Duodenal mucosa (tissue), 2 donors: ENCODE data around the gene NDUFAB1.
"Not testable (repeated sequence)": the region's sequence is repeated elsewhere in the genome, so short reads cannot be mapped to it uniquely, and the experiment has no call there.

Experiments
- H3K27ac ChIP-seq: one replicate; pipeline ENCODE4 v1.7.0; 2013; ENCODE audit warnings: low read depth, low read length
- H3K27me3 ChIP-seq, 2 donors: one replicate each; pipeline ENCODE4 v1.7.0; 2013; ENCODE audit warnings: low read length in 2 of 2, control low read depth in 1 of 2; ENCODE audit not compliant: insufficient read depth in 2 of 2, control insufficient read depth in 1 of 2
- H3K36me3 ChIP-seq, 2 donors: one replicate each; pipeline ENCODE4 v1.7.0; 2013; ENCODE audit warnings: low read length in 2 of 2, control low read depth in 1 of 2; ENCODE audit not compliant: insufficient read depth in 2 of 2, control insufficient read depth in 1 of 2
- H3K4me1 ChIP-seq, 2 donors: one replicate each; pipeline ENCODE4 v1.7.0; 2013; ENCODE audit warnings: low read length in 2 of 2, control low read depth in 1 of 2; ENCODE audit not compliant: insufficient read depth in 2 of 2, control insufficient read depth in 1 of 2
- H3K4me3 ChIP-seq, 2 donors: one replicate each; pipeline ENCODE4 v1.7.0; 2013; ENCODE audit warnings: low read length in 2 of 2, low read depth in 1 of 2
- H3K9ac ChIP-seq, 2 donors: one replicate each; pipeline ENCODE4 v1.7.0; 2013; ENCODE audit warnings: low read length in 2 of 2, low read depth in 1 of 2
- H3K9me3 ChIP-seq, 2 donors: one replicate each; pipeline ENCODE4 v1.7.0; 2013; ENCODE audit warnings: low read length in 2 of 2, control low read depth in 1 of 2; ENCODE audit not compliant: control insufficient read depth in 1 of 2

NDUFAB1 gene

GRCh38 chr16:23587726-23588125, 8.4 kb downstream of the NDUFAB1 start:
- peaks cover 19 to 82% of the 10 kb centered on the region in 2 donors for H3K36me3 ChIP-seq
- no peaks in the 10 kb centered on the region for H3K4me1 ChIP-seq
- no peaks in the 10 kb centered on the region for H3K27me3 ChIP-seq
- H3K27ac ChIP-seq, result no peak overlapping the region
- no peak overlapping the region for H3K4me3 ChIP-seq
- no peak overlapping the region for H3K9ac ChIP-seq
- H3K9me3 ChIP-seq, result no peaks in the 10 kb centered on the region

GRCh38 chr16:23584186-23585076, 11.7 kb downstream of the NDUFAB1 start:
- H3K9ac ChIP-seq, result no peak overlapping the region
- H3K4me3 ChIP-seq, result no peak overlapping the region
- no peaks in the 10 kb centered on the region for H3K27me3 ChIP-seq
- H3K27ac ChIP-seq, result no peak overlapping the region
- no peaks in the 10 kb centered on the region for H3K4me1 ChIP-seq
- peaks cover 17 to 75% of the 10 kb centered on the region in 2 donors for H3K36me3 ChIP-seq
- no peaks in the 10 kb centered on the region for H3K9me3 ChIP-seq

GRCh38 chr16:23583271-23583670, 12.8 kb downstream of the NDUFAB1 start:
- not testable (repeated sequence) for H3K9ac ChIP-seq, H3K9me3 ChIP-seq, H3K4me3 ChIP-seq, H3K27me3 ChIP-seq, H3K4me1 ChIP-seq, H3K27ac ChIP-seq
- peaks cover 17 to 72% of the 10 kb centered on the region in 2 donors for H3K36me3 ChIP-seq

- H3K4me1 ChIP-seq, result no peaks in the 10 kb centered on the region
- H3K9me3 ChIP-seq, result no peaks in the 10 kb centered on the region
- no peaks in the 10 kb centered on the region for H3K27me3 ChIP-seq
- no peak overlapping the region for H3K4me3 ChIP-seq
- H3K36me3 ChIP-seq, result peaks cover 17 to 66% of the 10 kb centered on the region in 2 donors
- H3K9ac ChIP-seq, result no peak overlapping the region
- H3K27ac ChIP-seq, result no peak overlapping the region
These were observed 14.4 kb downstream of the NDUFAB1 start for GRCh38 chr16:23581764-23582163.

- H3K27ac ChIP-seq, result no peak overlapping the region
- H3K4me3 ChIP-seq, result no peak overlapping the region
- no peaks in the 10 kb centered on the region for H3K4me1 ChIP-seq
- no peak overlapping the region for H3K9ac ChIP-seq
- H3K9me3 ChIP-seq, result no peaks in the 10 kb centered on the region
- no peaks in the 10 kb centered on the region for H3K27me3 ChIP-seq
- peaks cover 20 to 59% of the 10 kb centered on the region in 2 donors for H3K36me3 ChIP-seq
These were observed 15.7 kb downstream of the NDUFAB1 start for GRCh38 chr16:23580391-23580790.

- Histone ChIP-seq H3K9me3 (no peaks in the 10 kb centered on the region), H3K4me1 (no peaks in the 10 kb centered on the region), H3K4me3 (no peak overlapping the region), H3K27me3 (no peaks in the 10 kb centered on the region), H3K27ac (no peak overlapping the region), H3K36me3 (peaks cover 13 to 57% of the 10 kb centered on the region in 2 donors), H3K9ac (no peak overlapping the region)
These were observed 16.7 kb downstream of the NDUFAB1 start for GRCh38 chr16:23579371-23579770.

GRCh38 chr16:23578101-23578830, 17.9 kb downstream of the NDUFAB1 start:
- Histone ChIP-seq H3K9me3 (no peaks in the 10 kb centered on the region), H3K4me3 (no peak overlapping the region), H3K27ac (no peak overlapping the region), H3K4me1 (no peaks in the 10 kb centered on the region), H3K9ac (no peak overlapping the region), H3K27me3 (no peaks in the 10 kb centered on the region), H3K36me3 (peaks cover 11 to 62% of the 10 kb centered on the region in 2 donors)

GRCh38 chr16:23577493-23577892, 18.6 kb downstream of the NDUFAB1 start:
- peaks cover 11 to 67% of the 10 kb centered on the region in 2 donors for H3K36me3 ChIP-seq
- no peaks in the 10 kb centered on the region for H3K9me3 ChIP-seq
- H3K9ac ChIP-seq, result no peak overlapping the region
- no peaks in the 10 kb centered on the region for H3K27me3 ChIP-seq
- no peak overlapping the region for H3K27ac ChIP-seq
- no peak overlapping the region for H3K4me3 ChIP-seq
- no peaks in the 10 kb centered on the region for H3K4me1 ChIP-seq

GRCh38 chr16:23575834-23576233, 20.3 kb downstream of the NDUFAB1 start:
- Histone ChIP-seq H3K9me3 (no peaks in the 10 kb centered on the region), H3K27ac (no peak overlapping the region), H3K36me3 (peaks cover 16 to 72% of the 10 kb centered on the region in 2 donors), H3K9ac (no peak overlapping the region), H3K27me3 (no peaks in the 10 kb centered on the region), H3K4me3 (no peak overlapping the region), H3K4me1 (no peaks in the 10 kb centered on the region)

GRCh38 chr16:23573817-23574216, 22.3 kb downstream of the NDUFAB1 start:
- no peak overlapping the region for H3K9ac ChIP-seq
- no peaks in the 10 kb centered on the region for H3K4me1 ChIP-seq
- H3K27me3 ChIP-seq, result no peaks in the 10 kb centered on the region
- H3K4me3 ChIP-seq, result no peak overlapping the region
- no peak overlapping the region for H3K27ac ChIP-seq
- peaks cover 23 to 72% of the 10 kb centered on the region in 2 donors for H3K36me3 ChIP-seq
- no peaks in the 10 kb centered on the region for H3K9me3 ChIP-seq
